Stimulated activated CD4-positive, alpha-beta T cell treated with anti-CD3 and anti-CD28 coated beads, Interleukin-1b, Interleukin-23, amount 100 ng/mL, for 48 hours (primary cell): ENCODE data around the gene A4GALT.
"Not testable (repeated sequence)": the region's sequence is repeated elsewhere in the genome, so short reads cannot be mapped to it uniquely, and the experiment has no call there.

Experiments used
- DNase-seq: peaks from one replicate; pipeline ENCODE4 v3.0.0-alpha.2; 2020

Gene A4GALT

DNA sequence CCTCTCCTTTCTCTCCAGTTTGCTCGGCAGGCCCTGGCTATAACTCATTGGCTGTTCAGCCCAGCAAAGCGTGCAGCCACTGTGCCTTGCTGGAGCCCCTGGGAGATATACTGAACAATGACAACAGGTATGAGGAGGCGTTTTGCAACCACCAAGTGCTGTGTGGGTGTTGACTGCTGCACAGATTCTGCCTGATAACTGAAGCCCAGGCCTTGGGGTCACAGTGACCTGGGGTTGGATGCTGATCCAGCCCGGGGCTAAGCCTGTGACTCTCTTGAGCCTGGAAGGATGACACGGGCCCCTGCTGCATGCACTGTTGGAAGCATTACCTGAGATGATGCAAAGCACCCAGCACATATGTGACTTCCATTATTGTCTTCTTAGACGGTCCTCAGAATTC lies 13.7 kb upstream of the A4GALT start:
- DNase-seq: no peak

DNA sequence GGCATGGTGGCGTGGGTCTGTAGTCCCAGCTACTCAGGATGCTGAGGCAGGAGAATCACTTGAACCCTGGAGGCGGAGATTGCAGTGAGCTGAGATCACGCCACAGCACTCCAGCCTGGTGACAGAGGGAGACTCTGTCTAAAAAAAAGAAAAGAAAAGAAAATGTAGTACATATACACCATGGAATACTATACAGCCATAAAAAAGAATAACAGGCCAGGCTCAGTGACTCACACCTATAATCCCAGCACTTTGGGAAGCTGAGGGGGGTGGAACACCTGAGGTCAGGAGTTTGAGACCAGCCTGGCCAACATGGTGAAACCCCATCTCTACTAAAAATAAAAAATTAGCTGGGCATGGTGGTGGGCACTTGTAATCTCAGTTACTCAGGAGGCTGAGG lies 12.7 kb upstream of the A4GALT start:
- DNase-seq: not testable (repeated sequence)

DNA sequence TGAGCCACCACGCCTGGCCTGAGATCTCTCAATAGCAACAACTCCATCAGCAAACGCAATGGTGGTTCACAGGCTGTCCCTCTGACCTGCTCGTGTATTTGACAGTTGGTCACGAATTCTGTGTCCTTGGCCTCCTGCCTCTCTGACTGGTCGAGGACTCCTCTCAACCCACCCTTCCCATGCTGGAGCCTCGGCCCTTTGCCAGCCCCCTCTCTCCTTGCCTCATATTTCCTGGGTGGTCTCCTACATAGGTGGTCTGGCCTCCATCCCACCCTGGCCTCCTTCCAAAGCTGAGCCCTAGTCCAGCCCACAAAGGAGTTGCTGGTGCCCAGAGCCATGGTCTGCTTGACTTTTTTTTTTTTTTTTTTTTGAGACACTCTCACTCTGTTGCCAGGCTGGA lies 11.4 kb upstream of the A4GALT start:
- no peak for DNase-seq

DNA sequence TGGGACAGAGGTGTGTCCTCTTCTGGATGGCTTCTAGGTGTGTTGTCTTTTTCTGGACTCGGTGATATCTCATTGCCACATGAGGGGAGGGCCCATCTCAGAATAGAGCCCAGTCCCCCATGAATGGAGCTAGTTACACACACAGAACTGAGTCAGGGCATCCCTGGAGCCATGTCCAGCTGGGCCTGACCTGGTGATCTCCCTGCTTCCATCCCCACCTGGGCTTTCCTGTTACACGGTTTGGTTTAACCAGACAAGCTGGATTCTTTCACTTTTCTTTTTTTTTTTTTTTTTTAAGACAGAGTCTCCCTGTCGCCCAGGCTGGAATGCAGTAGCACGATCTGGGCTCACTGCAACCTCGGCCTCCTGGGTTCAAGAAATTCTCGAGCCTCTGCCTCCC lies 6.1 kb upstream of the A4GALT start:
- no peak for DNase-seq

DNA sequence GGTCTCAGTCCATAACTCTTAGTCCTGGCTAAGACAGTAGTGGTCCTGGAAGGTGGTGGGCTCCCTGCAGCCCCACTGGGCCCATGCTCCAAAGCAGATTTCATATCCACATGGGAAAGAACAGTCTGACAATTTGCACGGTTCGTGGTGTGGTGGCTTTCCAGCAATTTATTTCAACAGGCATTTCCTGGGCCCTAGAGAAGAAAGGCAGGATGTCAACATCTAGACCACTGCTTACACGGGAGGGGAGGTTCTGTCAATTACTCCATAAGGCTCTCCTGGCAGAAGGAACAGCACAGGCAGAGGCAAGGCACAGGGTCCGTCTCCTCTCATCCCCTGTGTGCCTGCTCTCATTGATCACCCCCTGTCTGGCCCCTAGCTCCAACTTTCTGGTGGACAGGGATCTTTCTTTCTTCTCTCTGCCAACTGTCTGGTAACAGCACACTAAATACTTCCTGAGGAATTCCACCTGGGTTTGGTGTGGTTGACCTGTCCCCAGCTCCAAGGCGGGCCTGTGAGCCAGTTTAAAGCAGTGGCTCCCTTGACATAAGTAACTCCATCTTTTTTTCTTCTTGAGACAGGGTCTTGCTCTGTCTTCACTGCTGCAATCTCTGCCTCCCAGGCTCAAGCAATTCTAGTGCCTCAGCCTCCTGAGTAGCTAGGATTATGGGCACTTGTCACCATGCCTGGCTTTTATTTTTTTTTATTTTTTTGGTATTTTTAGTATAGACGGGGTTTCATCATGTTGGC lies 5.1 kb upstream of the A4GALT start:
- no peak for DNase-seq

DNA sequence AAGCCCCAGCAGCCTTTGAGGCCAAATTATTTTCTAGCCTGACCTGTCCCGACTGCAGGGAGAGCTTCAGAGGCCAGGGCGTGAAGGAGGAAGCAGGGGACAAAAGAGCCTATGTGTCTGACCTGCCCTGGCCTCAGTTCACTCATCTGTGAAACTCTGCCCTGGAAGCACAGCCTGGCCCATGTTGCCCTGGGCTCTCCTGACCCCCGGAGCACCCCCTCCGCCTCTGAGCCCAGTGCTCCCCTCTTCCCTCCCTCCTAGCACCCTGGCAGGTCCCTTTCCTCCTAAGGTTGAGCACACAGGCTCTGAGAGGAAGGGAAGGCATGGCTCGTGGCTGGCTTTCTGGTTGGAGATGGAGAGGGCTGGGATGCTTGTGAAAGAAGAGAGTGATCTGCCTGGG lies 3.4 kb upstream of the A4GALT start:
- DNase-seq: no peak

DNA sequence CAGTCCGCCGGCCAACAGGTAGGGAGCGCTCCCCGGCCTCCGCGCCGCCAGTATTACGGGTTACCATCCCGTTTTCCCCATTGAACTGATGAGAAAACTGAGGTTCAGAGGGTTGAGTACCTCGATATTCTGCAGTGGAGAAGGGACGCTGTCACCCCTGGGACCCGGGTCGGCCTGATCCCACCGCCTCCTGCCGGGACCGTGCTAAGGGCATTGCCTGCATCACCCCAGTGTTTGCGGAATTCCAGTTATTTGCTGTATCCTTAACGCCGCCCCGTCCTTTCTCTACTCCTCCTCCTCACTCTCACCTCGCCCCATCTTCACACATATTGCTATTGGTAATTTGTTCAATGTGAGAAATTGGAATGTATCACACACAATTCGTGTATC lies 370 bp upstream of the A4GALT start:
- no peak for DNase-seq

DNA sequence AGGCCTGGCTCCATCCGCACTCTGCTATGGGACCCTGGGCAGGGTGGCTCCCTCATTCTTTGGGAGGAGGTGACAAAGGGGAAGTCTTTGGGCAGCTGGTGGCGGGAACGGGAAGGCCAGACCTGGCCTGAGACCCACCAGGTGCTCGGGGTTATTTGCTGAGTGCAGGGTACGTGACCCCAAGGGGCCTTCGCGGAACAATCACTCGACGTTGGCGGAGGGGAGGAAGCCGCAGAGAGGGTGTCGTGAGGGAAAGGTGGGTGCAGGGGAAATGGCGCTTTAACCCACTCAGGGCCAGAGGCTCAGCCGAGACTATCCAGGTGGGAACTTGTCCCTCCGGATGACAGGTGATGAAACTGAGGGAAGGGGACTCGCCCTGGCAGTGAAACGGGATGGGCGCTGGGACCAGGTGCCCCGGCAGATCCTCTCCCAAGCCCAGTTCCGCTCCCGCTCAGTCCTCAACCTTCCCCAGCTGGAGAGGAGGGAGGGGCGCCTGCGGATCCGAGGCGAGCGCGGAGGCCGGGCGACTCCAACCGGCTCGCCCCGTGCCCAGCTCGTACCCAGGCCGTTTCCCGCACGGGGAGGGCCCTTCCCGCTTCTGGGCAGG lies 911 bp downstream of the A4GALT start:
- no peak for DNase-seq

DNA sequence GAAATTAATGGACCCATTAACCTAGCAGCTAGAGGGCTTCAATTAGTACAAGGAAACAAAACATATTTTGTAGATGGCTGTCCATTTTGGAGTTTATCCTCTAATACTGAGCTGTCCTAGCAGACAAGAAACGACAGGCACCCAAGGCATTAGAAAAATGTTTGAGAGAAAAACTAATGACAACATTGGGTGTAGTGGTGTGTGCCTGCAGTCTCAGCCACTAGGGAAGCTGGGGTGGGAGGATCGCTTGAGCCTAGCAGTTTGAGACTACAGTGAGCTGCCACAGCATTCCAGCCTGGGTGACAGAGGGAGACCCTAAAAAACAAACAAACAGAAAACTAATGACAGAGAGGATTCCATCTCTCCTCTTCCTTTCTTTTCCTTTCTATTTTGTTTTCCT lies 1.5 kb downstream of the A4GALT start:
- no peak for DNase-seq

DNA sequence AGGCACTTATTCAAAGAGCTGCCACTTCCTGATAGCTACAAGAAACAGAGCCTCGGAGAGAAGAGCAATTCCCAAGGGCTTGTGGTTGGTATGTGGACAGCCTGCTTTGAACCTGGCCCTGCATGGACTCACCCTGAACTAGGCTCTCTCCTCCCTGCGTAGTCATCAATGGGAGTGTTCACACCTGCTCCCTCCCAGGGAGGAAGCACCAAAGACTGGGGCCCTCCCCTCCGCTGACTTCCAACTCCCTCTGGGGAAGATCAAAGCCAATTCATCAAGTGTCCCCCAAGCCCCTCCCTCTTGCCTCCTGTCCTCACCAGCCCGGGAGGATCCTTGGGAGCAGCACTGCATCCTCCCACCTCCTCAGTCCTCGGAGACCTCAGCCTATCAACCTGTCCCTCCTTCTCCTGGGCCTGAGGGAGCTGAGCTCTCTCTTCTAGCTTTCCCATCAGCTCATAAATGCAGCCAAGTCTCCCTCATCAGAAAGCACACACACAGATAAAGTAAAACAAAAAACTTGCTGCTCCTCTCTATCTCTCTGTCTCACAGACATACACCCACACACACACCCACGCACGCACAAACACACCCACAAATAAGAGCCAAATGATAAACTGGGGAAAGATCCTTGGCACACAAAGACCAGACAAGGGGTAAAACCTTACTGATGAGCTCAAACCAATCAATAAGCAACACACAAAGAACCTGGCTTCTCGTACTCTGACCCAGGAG lies 3.3 kb downstream of the A4GALT start:
- no peak for DNase-seq

DNA sequence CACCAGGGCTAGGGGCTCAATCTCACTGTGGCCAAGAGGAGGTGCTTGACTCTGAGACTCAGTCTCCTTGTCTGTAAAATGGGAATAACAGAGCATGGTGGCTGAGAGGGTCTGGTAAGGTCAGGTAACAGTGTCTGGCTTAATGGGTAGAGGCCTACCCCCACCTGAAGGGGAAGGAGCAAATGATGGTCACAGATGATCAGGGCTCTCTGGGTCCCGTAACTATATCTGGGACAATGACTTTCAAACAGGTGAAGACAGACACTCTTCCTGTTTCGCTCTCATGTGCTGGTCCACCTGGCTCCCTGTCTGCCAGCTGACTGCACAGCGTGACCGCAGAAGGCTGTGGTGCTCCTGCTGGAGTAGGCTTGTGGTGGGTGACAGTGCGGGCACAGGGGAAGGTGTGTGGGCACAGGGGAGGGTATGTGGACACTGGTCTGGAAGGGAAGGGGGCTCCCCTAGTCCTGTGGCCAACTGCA lies 4.0 kb downstream of the A4GALT start:
- DNase-seq: no peak

DNA sequence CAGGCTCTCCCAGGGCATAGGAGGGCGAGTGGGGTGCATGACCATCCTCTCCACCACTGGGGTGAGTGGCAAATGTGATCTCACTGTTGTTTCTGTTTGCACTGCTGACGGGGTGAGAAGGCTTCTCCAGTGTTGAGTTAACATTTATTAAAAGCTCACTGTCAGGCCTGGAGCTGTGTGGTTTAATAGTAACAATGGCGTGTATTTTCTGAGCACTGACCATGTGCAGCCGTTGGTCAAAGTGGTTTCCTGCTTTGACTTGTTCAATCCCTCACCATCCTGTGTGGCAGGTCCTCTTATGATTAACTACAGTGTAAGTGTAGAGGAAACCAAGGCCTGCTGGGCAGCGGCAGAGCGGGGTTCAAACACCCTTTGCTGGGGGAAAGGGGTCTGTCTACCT lies 4.4 kb downstream of the A4GALT start:
- DNase-seq: no peak

DNA sequence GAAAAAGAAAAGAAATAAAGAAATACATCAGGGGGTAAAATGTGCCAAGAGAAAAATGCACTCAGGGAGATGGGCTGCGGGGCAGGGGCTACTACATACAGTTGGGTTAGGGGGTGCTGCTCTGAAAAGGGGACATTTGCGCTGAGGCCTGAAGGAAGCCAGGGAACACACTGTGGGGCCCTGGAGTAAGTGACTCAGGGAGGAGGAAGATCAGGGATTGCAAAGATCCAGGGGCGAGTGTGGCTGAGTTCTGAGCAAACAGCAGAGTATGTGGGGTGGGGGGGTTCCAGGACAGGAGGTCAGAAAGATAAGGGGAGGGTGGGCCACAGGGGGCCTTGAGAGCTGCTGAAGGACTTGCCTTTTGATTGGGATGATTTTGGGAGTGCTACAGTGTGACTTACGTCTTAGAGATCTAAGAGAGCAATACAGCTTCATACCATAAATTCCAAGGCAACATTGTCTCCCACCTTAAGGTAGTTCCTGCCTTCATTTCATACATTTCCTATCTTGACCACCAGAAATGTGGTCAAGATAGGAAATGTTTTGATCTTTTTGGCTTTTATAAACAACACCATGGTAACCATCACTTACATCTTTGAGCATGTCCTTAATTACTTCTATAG lies 5.8 kb downstream of the A4GALT start:
- no peak for DNase-seq

DNA sequence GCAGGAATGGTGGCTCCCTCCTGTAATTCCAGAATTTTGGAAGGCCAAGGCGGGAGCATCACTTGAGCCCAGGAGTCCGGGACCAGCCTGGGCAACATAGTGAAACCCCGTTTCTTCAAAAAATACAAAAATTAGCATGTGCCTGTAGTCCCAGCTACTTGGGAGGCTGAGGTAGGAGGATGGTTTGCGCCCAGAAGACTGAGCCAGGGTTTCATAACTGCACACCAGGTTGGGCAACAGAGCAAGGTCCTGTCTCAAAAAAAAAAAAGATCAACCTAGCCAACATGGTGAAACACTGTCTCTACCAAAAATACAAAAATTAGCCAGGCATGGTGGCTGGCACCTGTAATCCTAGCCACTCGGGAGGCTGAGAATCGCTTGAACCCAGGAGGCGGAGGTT lies 6.4 kb downstream of the A4GALT start:
- no peak for DNase-seq

DNA sequence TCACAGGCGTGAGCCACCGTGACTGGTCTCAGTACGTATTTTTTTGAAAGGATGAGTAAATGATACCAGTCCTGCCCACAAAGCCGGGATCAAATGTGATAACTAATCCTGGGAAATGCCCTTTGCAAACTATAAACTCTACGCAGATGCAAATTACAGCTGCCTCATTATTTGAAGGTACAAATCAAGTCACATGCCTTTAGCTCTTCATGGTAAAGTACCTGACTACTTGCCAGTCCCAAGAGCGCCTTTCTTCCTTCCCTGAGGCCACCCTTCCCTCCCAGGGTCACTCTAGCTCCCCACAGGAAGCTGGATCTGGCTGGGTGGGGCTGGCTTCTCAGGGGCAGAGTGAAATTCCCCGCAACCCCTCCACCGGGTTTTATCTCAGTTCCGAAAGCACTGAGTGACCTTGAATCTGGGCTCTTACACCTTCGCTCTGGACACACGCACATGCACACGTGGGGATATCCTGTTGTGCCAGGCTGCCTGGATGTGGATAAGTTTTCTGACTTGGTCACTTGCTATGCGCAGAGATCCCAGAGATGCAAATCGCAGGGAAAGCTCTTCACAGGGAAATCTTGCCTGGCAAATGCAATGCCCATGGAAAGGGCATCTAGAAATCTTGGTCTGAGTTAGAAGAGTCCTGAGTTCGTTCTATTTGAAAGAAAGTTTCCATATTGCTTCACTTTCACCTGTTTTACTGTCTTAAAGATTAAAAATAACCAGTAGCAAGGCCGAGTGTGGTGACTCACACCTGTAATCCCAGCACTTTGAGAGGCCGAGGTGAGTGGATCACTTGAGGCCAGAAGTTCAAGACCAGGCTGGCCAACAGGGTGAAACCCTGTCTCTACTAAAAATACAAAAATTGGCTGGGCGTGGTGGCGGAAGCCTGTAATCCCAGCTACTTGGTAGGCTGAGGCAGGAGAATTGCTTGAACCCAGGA lies 8.5 kb downstream of the A4GALT start:
- DNase-seq: no peak

DNA sequence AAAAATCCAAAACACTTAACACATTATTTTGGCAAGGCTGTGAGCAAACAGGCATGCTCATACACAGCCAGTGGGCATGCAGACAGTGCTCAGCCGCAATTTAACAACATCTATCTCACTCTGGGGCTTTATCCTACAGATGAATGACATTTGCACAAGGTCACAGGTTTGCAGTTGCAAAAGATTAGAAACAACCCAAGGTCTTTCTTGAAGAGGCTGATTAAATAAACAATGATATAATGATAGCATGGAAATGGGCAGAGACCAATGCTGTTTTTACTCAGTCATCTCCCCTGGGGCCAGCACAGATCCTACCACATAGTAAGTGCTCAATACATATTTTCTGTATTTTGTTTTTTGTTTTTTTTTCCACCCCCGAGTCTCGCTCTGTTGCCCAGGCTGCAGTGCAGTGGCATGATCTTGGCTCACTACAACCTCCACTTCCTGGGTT lies 9.4 kb downstream of the A4GALT start:
- no peak for DNase-seq

DNA sequence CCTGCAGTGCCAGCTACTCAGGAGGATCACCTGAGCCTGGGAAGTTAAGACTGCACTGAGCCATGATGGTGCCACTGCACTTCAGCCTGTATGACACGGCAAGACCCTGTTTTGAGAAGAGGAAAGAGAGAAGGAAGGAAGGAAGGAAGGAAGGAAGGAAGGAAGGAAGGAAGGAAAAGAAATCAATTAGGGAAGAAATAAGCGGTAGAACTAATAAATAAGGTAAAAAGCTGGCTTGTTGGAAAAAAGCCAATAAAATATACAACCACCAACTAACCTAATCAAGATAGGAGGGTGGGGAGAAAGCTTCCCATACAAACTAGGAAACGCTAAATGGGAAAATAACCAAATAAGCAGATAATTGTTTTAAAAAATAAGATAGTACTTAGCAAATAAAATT lies 12.3 kb downstream of the A4GALT start:
- DNase-seq: no peak

DNA sequence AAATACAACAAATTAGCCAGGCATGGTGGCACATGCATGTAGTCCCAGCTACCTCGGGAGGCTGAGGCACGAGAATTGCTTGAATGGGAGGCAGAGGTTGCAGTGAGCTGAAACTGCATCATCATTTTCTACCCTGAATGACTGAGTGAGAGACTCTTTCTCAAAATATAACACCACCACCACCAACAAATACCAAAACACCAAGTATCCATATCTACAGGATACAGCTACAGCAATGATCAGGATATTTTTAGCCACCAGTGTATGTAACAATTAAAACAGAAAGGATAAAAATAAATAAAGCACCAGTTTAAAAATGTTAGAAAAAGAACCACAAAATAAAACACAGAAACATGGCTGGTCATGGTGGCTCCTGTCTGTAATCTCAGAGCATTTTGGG lies 13.2 kb downstream of the A4GALT start:
- DNase-seq: no peak

DNA sequence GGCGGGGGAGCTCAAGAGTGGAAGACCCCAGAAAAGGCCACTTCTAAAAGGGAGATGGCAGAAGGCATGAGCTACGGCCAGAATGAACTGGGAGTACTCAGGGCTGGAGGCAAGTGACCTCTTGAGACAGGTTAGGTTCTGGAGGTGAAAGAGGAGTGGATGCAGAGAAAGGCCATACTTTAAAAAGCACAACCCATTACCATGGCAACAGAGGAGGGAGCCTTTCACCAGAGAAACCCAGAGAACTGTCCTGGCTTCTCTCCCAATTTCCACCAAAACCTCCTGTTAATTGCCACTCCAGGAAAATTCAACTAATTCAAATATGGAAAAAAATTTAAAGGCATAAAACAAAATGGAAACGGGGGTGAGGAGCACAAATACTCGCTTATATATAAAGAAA lies 15.8 kb downstream of the A4GALT start:
- no peak for DNase-seq

DNA sequence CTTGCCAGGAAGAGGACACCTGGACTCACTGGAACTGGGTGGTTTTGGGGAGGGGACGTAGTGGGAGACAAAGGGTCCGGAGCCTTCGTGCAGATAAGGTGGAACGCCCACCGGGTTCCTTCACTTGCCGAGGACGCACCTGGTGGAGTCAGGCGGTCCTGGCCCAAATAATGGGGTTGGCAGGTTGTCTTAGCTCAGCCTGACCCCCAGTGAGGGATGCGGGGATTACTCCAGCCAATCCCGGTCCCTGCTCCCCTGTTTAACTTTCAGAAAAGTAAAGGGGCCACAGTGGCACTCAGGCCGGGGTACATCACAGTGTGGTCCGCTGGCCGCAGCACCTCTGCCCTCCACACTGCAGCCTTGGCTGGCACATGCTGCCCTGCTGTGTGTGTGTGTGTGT lies 18.0 kb downstream of the A4GALT start:
- no peak for DNase-seq

DNA sequence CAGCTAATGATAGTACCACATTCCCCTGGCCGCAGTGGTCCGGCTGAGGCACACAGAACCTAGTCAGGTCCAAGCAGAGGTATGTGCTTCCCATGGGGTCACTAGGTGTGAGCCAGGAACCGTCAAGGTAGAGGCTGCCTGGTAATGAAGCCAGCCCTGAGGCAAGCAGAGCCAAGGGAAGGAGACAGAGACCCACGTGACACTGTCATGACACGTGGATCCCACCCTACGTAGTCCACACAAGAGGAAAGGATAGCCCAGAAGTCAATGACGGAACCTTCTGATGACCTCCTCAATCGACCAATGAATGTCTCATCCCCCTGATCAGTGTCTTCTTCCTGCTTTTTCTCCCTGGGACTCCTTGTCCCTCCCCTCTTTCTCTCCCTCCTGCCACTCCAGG lies 19.0 kb downstream of the A4GALT start:
- DNase-seq: no peak

DNA sequence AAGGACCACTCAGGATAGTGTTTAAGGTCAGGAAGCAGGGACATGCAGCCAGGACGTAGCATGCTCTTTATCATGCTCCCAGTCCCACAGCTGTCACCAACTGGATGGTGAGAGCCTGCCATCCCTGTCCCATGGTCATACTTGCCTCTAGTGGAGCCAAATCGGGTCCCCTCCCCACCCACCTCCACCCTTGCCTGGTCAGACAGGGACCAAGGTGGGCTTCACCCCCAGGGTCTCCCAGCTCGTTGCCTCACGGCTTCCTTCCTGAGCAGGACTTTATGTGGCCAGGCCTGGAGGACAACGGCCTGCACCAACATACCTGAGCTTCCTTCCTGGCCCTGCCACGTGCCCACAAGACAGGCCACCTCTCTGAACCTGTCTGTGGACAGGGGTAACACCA lies 19.8 kb downstream of the A4GALT start:
- DNase-seq: no peak

DNA sequence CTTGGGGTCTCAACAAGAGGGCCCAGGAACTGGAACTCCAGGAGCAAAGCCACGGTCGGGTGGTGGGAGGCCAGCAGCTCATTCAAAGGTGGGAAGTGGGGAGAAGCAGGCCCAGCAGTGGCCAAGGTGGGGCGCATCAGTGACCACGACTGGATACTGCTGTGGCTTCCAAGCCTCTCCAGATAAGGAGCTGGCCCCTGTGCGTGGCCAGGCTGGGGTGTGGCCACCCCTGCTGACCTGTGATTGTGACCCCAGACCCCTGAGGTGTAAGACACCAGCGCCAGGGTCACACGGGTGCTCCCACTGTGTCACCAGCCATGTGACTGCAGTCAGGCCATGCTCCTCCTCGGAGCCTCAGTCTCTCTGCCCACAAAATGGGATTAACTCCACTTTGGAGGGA lies 20.3 kb downstream of the A4GALT start:
- no peak for DNase-seq
